ENCODE results near the gene ID3.

The ID3 gene

GRCh38 chr1:23514111-23514679, 45.1 kb downstream of the ID3 start:
- H3K9me3 ChIP-seq (ENCODE audit: control insufficient read depth, insufficient read depth, low read depth, low read length) = no peaks in the 10 kb centered on the region
- peaks cover 50 to 95% of the 10 kb centered on the region in 2 experiments for H3K36me3 ChIP-seq (ENCODE audit: control insufficient read depth in 2 of 2, insufficient read depth in 1 of 2, low read length in 2 of 2)
- H3K4me1 ChIP-seq (ENCODE audit: control insufficient read depth, insufficient read depth, low read length) = no peaks in the 10 kb centered on the region
- ChIA-PET POLR2A (interaction anchor here (0.6 to 1.6 kb wide), 4 partner anchors 9 to 1015 kb away, joined by 3 to 4 read pairs (median 3); no protein-coding TSS in a partner anchor), CTCF (interaction anchor here (0.6 to 3.2 kb wide), 4 partner anchors 11 to 341 kb away, joined by 3 to 12 read pairs (median 4); no protein-coding TSS in a partner anchor)
- no peak overlapping the region for H3K27ac ChIP-seq (ENCODE audit: extremely low read depth, low read depth, low read length)
- H3K4me3 ChIP-seq (ENCODE audit: low read depth, low read length) = no peak overlapping the region
- no peak for TF ChIP-seq GLI4 (tag by site-specific recombination; IDR thresholded peaks at IDR 0.05)
- TF ChIP-seq ZNF768 (tag by site-specific recombination; IDR thresholded peaks at IDR 0.05) = peak; percentile 97
- TF ChIP-seq ZBTB44 (tag by site-specific recombination; IDR thresholded peaks at IDR 0.05) = no peak
- no peak for TF ChIP-seq ZNF157 (tag by site-specific recombination; IDR thresholded peaks at IDR 0.05)

GRCh38 chr1:23509896-23510295, 49.4 kb downstream of the ID3 start:
- ChIA-PET CTCF (interaction anchor here (5.9 kb wide), 1 partner anchor 13 kb away, joined by 61 read pairs; no protein-coding TSS in a partner anchor), POLR2A (interaction anchor here (0.9 kb wide), 1 partner anchor 8 kb away, joined by 6 read pairs; no protein-coding TSS in a partner anchor)
- Histone ChIP-seq H3K9me3 (ENCODE audit: control insufficient read depth, insufficient read depth, low read depth, low read length) (no peaks in the 10 kb centered on the region), H3K27ac (ENCODE audit: extremely low read depth, low read depth, low read length) (no peak overlapping the region), H3K36me3 (ENCODE audit: control insufficient read depth in 2 of 2, insufficient read depth in 1 of 2, low read length in 2 of 2) (peaks cover 44 to 84% of the 10 kb centered on the region in 2 experiments), H3K4me3 (ENCODE audit: low read depth, low read length) (no peak overlapping the region), H3K4me1 (ENCODE audit: control insufficient read depth, insufficient read depth, low read length) (no peaks in the 10 kb centered on the region)
- TF ChIP-seq ZNF701 (tag by site-specific recombination; IDR thresholded peaks at IDR 0.05) (no peak), ZBTB49 (tag by site-specific recombination; IDR thresholded peaks at IDR 0.05; ENCODE audit: low read depth) (no peak), ZNF792 (tag by site-specific recombination; IDR thresholded peaks at IDR 0.05) (no peak), ZNF645 (tag by site-specific recombination; IDR thresholded peaks at IDR 0.05) (no peak), ZNF621 (tag by site-specific recombination; IDR thresholded peaks at IDR 0.05) (no peak), SP3 (tag by site-specific recombination; IDR thresholded peaks at IDR 0.05) (no peak), PRDM1 (tag by site-specific recombination; IDR thresholded peaks at IDR 0.05) (no peak)
- TF ChIP-seq, protein P1, sequence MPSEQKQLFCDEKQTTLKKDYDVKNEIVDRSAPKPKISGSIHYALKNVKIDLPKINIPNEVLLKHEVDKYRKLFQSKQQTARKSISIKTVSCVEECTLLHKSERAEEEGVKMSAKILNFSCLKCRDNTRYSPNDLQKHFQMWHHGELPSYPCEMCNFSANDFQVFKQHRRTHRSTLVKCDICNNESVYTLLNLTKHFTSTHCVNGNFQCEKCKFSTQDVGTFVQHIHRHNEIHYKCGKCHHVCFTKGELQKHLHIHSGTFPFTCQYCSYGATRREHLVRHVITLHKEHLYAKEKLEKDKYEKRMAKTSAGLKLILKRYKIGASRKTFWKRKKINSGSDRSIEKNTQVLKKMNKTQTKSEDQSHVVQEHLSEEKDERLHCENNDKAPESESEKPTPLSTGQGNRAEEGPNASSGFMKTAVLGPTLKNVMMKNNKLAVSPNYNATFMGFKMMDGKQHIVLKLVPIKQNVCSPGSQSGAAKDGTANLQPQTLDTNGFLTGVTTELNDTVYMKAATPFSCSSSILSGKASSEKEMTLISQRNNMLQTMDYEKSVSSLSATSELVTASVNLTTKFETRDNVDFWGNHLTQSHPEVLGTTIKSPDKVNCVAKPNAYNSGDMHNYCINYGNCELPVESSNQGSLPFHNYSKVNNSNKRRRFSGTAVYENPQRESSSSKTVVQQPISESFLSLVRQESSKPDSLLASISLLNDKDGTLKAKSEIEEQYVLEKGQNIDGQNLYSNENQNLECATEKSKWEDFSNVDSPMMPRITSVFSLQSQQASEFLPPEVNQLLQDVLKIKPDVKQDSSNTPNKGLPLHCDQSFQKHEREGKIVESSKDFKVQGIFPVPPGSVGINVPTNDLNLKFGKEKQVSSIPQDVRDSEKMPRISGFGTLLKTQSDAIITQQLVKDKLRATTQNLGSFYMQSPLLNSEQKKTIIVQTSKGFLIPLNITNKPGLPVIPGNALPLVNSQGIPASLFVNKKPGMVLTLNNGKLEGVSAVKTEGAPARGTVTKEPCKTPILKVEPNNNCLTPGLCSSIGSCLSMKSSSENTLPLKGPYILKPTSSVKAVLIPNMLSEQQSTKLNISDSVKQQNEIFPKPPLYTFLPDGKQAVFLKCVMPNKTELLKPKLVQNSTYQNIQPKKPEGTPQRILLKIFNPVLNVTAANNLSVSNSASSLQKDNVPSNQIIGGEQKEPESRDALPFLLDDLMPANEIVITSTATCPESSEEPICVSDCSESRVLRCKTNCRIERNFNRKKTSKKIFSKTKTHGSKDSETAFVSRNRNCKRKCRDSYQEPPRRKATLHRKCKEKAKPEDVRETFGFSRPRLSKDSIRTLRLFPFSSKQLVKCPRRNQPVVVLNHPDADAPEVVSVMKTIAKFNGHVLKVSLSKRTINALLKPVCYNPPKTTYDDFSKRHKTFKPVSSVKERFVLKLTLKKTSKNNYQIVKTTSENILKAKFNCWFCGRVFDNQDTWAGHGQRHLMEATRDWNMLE (tag by site-specific recombination; conservative IDR thresholded peaks at IDR 0.05; ENCODE audit: low read depth) = no peak

Measured in HEK293 (cell line).